ENCODE results near the gene PCYT1B.

DNA sequence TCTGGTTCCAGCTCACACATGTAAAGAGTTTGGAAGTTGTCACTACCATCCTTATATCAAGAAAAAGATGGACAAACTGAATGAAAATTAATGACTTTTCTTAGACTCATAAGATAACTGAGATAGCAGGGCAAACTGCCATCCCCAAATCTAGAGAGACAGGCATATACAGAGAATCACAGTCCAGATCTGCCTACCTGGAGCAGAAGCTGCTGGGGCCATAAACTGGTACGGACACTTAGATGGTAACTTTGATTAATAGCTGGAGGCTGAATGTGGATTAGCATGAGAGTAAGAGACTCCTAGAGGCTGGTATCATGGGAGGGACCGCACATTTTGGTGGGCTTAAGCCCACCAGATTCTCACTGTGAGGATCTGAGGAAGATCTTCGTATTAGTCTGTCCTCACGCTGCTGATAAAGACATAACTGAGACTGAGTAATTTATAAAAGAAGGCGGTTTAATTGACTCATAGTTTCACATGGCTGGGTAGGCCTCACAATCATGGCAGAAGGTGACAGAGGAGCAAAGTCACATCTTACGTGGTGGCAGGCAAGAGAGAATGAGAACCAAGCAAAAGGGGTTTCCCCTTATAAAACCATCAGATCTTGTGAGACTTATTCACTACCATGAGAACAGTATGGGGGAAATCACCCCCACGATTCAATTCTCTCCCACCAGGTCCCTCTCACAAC is 35.7 kb upstream of the PCYT1B start:
- TF ChIP-seq, protein P1, sequence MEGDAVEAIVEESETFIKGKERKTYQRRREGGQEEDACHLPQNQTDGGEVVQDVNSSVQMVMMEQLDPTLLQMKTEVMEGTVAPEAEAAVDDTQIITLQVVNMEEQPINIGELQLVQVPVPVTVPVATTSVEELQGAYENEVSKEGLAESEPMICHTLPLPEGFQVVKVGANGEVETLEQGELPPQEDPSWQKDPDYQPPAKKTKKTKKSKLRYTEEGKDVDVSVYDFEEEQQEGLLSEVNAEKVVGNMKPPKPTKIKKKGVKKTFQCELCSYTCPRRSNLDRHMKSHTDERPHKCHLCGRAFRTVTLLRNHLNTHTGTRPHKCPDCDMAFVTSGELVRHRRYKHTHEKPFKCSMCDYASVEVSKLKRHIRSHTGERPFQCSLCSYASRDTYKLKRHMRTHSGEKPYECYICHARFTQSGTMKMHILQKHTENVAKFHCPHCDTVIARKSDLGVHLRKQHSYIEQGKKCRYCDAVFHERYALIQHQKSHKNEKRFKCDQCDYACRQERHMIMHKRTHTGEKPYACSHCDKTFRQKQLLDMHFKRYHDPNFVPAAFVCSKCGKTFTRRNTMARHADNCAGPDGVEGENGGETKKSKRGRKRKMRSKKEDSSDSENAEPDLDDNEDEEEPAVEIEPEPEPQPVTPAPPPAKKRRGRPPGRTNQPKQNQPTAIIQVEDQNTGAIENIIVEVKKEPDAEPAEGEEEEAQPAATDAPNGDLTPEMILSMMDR (IDR thresholded peaks at IDR 0.05) = no peak
- TF ChIP-seq POLR2A (IDR thresholded peaks at IDR 0.05) (no peak), POLR2AphosphoS5 (IDR thresholded peaks at IDR 0.05) (no peak), EP300 (IDR thresholded peaks at IDR 0.05) (no peak)

Measured in stomach (tissue), 4 donors.